A673 (cell line): ENCODE results near the gene FAAH2.

ENCODE experiments used
- EZH2 ChIP-seq: fragments of 200-600 bp; sonication (generic); IDR thresholded peaks from 2 replicates; pipeline ENCODE4 v1.6.1; 2017; ENCODE audit warnings: borderline replicate concordance, low read depth, mild to moderate bottlenecking, mixed read lengths, antibody characterized with exemption, low read length; ENCODE audit not compliant: poor library complexity, severe bottlenecking
- TF ChIP-seq, protein P1 (sequence below): fragments of 300-800, 200-600 bp; sonication (generic); conservative IDR thresholded peaks from 2 replicates; pipeline ENCODE4 v1.5.1; 2017; ENCODE audit warnings: low read depth, mild to moderate bottlenecking, antibody characterized with exemption, low read length, moderate library complexity, mixed read lengths

- no peak for TF ChIP-seq EZH2
- TF ChIP-seq, protein P1, sequence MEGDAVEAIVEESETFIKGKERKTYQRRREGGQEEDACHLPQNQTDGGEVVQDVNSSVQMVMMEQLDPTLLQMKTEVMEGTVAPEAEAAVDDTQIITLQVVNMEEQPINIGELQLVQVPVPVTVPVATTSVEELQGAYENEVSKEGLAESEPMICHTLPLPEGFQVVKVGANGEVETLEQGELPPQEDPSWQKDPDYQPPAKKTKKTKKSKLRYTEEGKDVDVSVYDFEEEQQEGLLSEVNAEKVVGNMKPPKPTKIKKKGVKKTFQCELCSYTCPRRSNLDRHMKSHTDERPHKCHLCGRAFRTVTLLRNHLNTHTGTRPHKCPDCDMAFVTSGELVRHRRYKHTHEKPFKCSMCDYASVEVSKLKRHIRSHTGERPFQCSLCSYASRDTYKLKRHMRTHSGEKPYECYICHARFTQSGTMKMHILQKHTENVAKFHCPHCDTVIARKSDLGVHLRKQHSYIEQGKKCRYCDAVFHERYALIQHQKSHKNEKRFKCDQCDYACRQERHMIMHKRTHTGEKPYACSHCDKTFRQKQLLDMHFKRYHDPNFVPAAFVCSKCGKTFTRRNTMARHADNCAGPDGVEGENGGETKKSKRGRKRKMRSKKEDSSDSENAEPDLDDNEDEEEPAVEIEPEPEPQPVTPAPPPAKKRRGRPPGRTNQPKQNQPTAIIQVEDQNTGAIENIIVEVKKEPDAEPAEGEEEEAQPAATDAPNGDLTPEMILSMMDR = no peak
Measured at GRCh38 chrX:57364145-57364544, 77.6 kb downstream of the FAAH2 start.
